GM12873 (cell line): ENCODE measurements around the gene ARID3A.

Source experiments
- CTCF ChIP-seq: IDR thresholded peaks from 2 replicates; pipeline ENCODE4 v1.5.1; 2012; ENCODE audit warnings: low read depth, mild to moderate bottlenecking, moderate library complexity, low read length, control low read depth; ENCODE audit not compliant: insufficient read depth; ENCODE audit errors: missing control alignments

The ARID3A gene

GRCh38 chr19:899336-900042 lies 26.3 kb upstream of the ARID3A start:
- no peak for TF ChIP-seq CTCF

- no peak for TF ChIP-seq CTCF
Measured at GRCh38 chr19:900043-900301, 25.9 kb upstream of the ARID3A start.

GRCh38 chr19:900302-901111 lies 25.3 kb upstream of the ARID3A start:
- TF ChIP-seq CTCF = no peak

- no peak for TF ChIP-seq CTCF
Measured at GRCh38 chr19:901216-902092, 24.4 kb upstream of the ARID3A start.

- no peak for TF ChIP-seq CTCF
Measured at GRCh38 chr19:902093-902370, 23.8 kb upstream of the ARID3A start.

- TF ChIP-seq CTCF = no peak
Measured at GRCh38 chr19:902446-903226, 23.2 kb upstream of the ARID3A start.
